GM23248 (cell line): ENCODE measurements around the gene PTCHD1. TPM values are rescaled to one million over a fixed set of nuclear protein-coding genes. Genes with fewer than 3 reads are reported as not detected.

Source experiments
- DNase-seq: peaks from one replicate; pipeline ENCODE4 v3.0.0-alpha.2; 2015
- H2AFZ ChIP-seq: fragments of 200-600 bp; sonication (generic); 2 replicates; pipeline ENCODE4 v1.6.1; 2016; ENCODE audit warnings: antibody characterized with exemption
- H3F3A ChIP-seq: fragments of 200-600 bp; sonication (generic); 2 replicates; pipeline ENCODE4 v1.6.1; 2016; ENCODE audit warnings: mild to moderate bottlenecking, antibody characterized with exemption, mixed run types; ENCODE audit not compliant: insufficient read depth
- H3K27ac ChIP-seq: fragments of 200-600 bp; sonication (generic); 2 replicates; pipeline ENCODE4 v1.5.1; 2016; ENCODE audit warnings: mild to moderate bottlenecking
- H3K27me3 ChIP-seq: fragments of 200-600 bp; sonication (generic); replicated peaks from 2 replicates; pipeline ENCODE4 v1.6.1; 2016; ENCODE audit warnings: mild to moderate bottlenecking; ENCODE audit not compliant: insufficient read depth
- H3K36me3 ChIP-seq: fragments of 200-600 bp; sonication (generic); 2 replicates; pipeline ENCODE4 v1.6.1; 2016; ENCODE audit warnings: low read depth, mild to moderate bottlenecking
- H3K4me1 ChIP-seq: fragments of 200-600 bp; sonication (generic); 2 replicates; pipeline ENCODE4 v1.6.1; 2016; ENCODE audit warnings: mild to moderate bottlenecking; ENCODE audit not compliant: insufficient read depth
- H3K4me2 ChIP-seq: fragments of 200-600 bp; sonication (generic); one replicate; pipeline ENCODE4 v1.6.1; 2016; ENCODE audit warnings: mild to moderate bottlenecking; ENCODE audit not compliant: unreplicated experiment
- H3K4me3 ChIP-seq: fragments of 200-600 bp; sonication (generic); 2 replicates; pipeline ENCODE4 v1.5.1; 2016; ENCODE audit warnings: mild to moderate bottlenecking
- H3K79me2 ChIP-seq: fragments of 200-600 bp; sonication (generic); 2 replicates; pipeline ENCODE4 v1.6.1; 2016; ENCODE audit warnings: mild to moderate bottlenecking; ENCODE audit not compliant: insufficient read depth
- H3K9ac ChIP-seq: fragments of 200-600 bp; sonication (generic); 2 replicates; pipeline ENCODE4 v1.6.1; 2016; ENCODE audit warnings: mild to moderate bottlenecking
- H3K9me2 ChIP-seq: fragments of 200-600 bp; sonication (generic); 2 replicates; pipeline ENCODE4 v1.6.1; 2016; ENCODE audit warnings: mixed run types, mild to moderate bottlenecking, moderate library complexity; ENCODE audit not compliant: insufficient read depth
- H3K9me3 ChIP-seq: fragments of 200-600 bp; sonication (generic); one replicate; pipeline ENCODE4 v1.6.1; 2017; ENCODE audit warnings: low read depth
- H4K20me1 ChIP-seq: fragments of 200-600 bp; sonication (generic); 2 replicates; pipeline ENCODE4 v1.6.0; 2016; ENCODE audit not compliant: insufficient read depth
- EZH2 ChIP-seq: fragments of 200-600 bp; sonication (generic); IDR thresholded peaks from 2 replicates; pipeline ENCODE4 v1.6.1; 2018; ENCODE audit warnings: antibody characterized with exemption, mild to moderate bottlenecking; ENCODE audit not compliant: insufficient read depth, poor library complexity, severe bottlenecking
- EZH2phosphoT487 ChIP-seq: fragments of 200-600 bp; sonication (generic); IDR thresholded peaks from 2 replicates; pipeline ENCODE4 v1.6.1; 2018; ENCODE audit warnings: antibody characterized with exemption, moderate library complexity, mild to moderate bottlenecking, low read depth; ENCODE audit not compliant: insufficient read depth
- WGBS, 2 experiments: methylation state at CpG; one replicate each; pipeline ENCODE4 v1.1.6; 2015 to 2017; ENCODE audit warnings: low lambda C conversion rate in 2 of 2, low coverage in 1 of 2; ENCODE audit errors: missing lambda C conversion rate in 2 of 2; 5-methylcytosine and 5-hydroxymethylcytosine counted together
- in situ Hi-C: fragments of 300-500 bp; cut with MboI; formaldehyde crosslinking; loops from 2 replicates; pipeline ENCODE4 v1.15.0; 2020
- polyA plus RNA-seq: library from polyadenylated mRNA; unstranded; fragments of >200 nt; fragmentation: Nextera tagmentation; extraction: Ambion mirVana; gene quantifications from 2 replicates; pipeline ENCODE4 v1.2.1, GENCODE V29; 2016
- total RNA-seq: library from RNA; depleted of rRNA; stranded (reverse); fragments of >200 nt; shearing (Covaris generic); gene quantifications from 2 replicates; pipeline ENCODE4 v1.2.3, GENCODE V29; 2014

PTCHD1 gene
- total and polyA plus RNA-seq, 2 experiments from 2014 or later: not detected

- Histone ChIP-seq H4K20me1 (no peaks in the 10 kb centered on the region), H3K27me3 (no peaks in the 10 kb centered on the region), H3K4me1 (peaks cover 5% of the 10 kb centered on the region; the same call in 1 of the 2 replicates), H3K4me3 (no peak overlapping the region), H3K79me2 (no peaks in the 10 kb centered on the region), H3K36me3 (no peaks in the 10 kb centered on the region), H3K9ac (no peak overlapping the region), H3K27ac (no peak overlapping the region), H3K9me2 (no peaks in the 10 kb centered on the region), H2AFZ (no peak overlapping the region), H3F3A (no peaks in the 10 kb centered on the region), H3K9me3 (no peaks in the 10 kb centered on the region), H3K4me2 (no peak overlapping the region)
- no peak for DNase-seq
- in situ Hi-C loops: no loop called here
- TF ChIP-seq EZH2 (no peak), EZH2phosphoT487 (no peak)
Observed at GRCh38 chrX:23386260-23386659, 51.6 kb downstream of the PTCHD1 start.

GRCh38 chrX:23386726-23387125 lies 52.1 kb downstream of the PTCHD1 start:
- Histone ChIP-seq H3F3A (no peaks in the 10 kb centered on the region), H3K4me1 (peaks cover 5% of the 10 kb centered on the region; the same call in 1 of the 2 replicates), H3K36me3 (no peaks in the 10 kb centered on the region), H4K20me1 (no peaks in the 10 kb centered on the region), H3K27ac (no peak overlapping the region), H3K27me3 (no peaks in the 10 kb centered on the region), H3K9me2 (no peaks in the 10 kb centered on the region), H3K9me3 (no peaks in the 10 kb centered on the region), H3K4me3 (no peak overlapping the region), H3K79me2 (no peaks in the 10 kb centered on the region), H2AFZ (no peak overlapping the region), H3K9ac (no peak overlapping the region), H3K4me2 (no peak overlapping the region)
- TF ChIP-seq EZH2 (no peak), EZH2phosphoT487 (no peak)
- DNase-seq: no peak
- WGBS, 2 experiments: 51 to 55% methylated on average over 5 of the region's 5 CpGs
- in situ Hi-C loops: no loop called here

- Histone ChIP-seq H3K4me1 (peaks cover 5% of the 10 kb centered on the region; the same call in 1 of the 2 replicates), H3K9me2 (no peaks in the 10 kb centered on the region), H2AFZ (no peak overlapping the region), H3K9ac (no peak overlapping the region), H3K27ac (no peak overlapping the region), H3K9me3 (no peaks in the 10 kb centered on the region), H3K36me3 (no peaks in the 10 kb centered on the region), H3K4me2 (no peak overlapping the region), H4K20me1 (no peaks in the 10 kb centered on the region), H3K4me3 (no peak overlapping the region), H3K79me2 (no peaks in the 10 kb centered on the region), H3K27me3 (no peaks in the 10 kb centered on the region), H3F3A (no peaks in the 10 kb centered on the region)
- 37 to 39% methylated on average over 6 of the region's 6 CpGs for WGBS, 2 experiments
- TF ChIP-seq EZH2phosphoT487: no peak
- TF ChIP-seq EZH2: no peak
- DNase-seq: no peak
- in situ Hi-C loops: no loop called here
Observed at GRCh38 chrX:23387550-23388184, 53.0 kb downstream of the PTCHD1 start.

GRCh38 chrX:23389196-23389792 lies 54.6 kb downstream of the PTCHD1 start:
- Histone ChIP-seq H3K4me3 (no peak overlapping the region), H3K27me3 (no peaks in the 10 kb centered on the region), H4K20me1 (no peaks in the 10 kb centered on the region), H3K36me3 (no peaks in the 10 kb centered on the region), H3K9ac (no peak overlapping the region), H3K27ac (no peak overlapping the region), H3K79me2 (no peaks in the 10 kb centered on the region), H3K4me1 (no peaks in the 10 kb centered on the region), H2AFZ (no peak overlapping the region), H3K9me3 (no peaks in the 10 kb centered on the region), H3K9me2 (no peaks in the 10 kb centered on the region), H3K4me2 (no peak overlapping the region), H3F3A (no peaks in the 10 kb centered on the region)
- no peak for DNase-seq
- no peak for TF ChIP-seq EZH2phosphoT487
- no peak for TF ChIP-seq EZH2
- WGBS, 2 experiments: 61 to 66% methylated on average over 8 of the region's 8 CpGs
- in situ Hi-C loops: no loop called here
